ENCODE measurements around the gene ONECUT2.
A peak's percentile ranks its signal among the peaks of the same experiment; 100 is the strongest.

The ONECUT2 gene

GRCh38 chr18:57431467-57432080, 3.6 kb upstream of the ONECUT2 start:
- DNase-seq (ENCODE audit: low read depth in 2 of 2) = no peak

GRCh38 chr18:57432140-57432539, 3.0 kb upstream of the ONECUT2 start:
- DNase-seq (ENCODE audit: low read depth in 2 of 2) = no peak

- no peak for DNase-seq (ENCODE audit: low read depth in 2 of 2)
Observed at GRCh38 chr18:57432751-57433400, 2.3 kb upstream of the ONECUT2 start.

- DNase-seq (ENCODE audit: low read depth in 2 of 2) = no peak
Observed at GRCh38 chr18:57433482-57433881, 1.7 kb upstream of the ONECUT2 start.

GRCh38 chr18:57433934-57434535, 1.1 kb upstream of the ONECUT2 start:
- DNase-seq (ENCODE audit: low read depth in 2 of 2) = no peak

GRCh38 chr18:57435846-57436190, 644 bp downstream of the ONECUT2 start:
- DNase-seq (ENCODE audit: low read depth in 2 of 2) = no peak

GRCh38 chr18:57436191-57436964, 1.2 kb downstream of the ONECUT2 start:
- DNase-seq (ENCODE audit: low read depth in 2 of 2) = no peak

- no peak for DNase-seq (ENCODE audit: low read depth in 2 of 2)
Observed at GRCh38 chr18:57436965-57437333, 1.8 kb downstream of the ONECUT2 start.

- no peak for DNase-seq (ENCODE audit: low read depth in 2 of 2)
Observed at GRCh38 chr18:57437402-57437765, 2.2 kb downstream of the ONECUT2 start.

GRCh38 chr18:57437766-57438671, 2.8 kb downstream of the ONECUT2 start:
- DNase-seq (ENCODE audit: low read depth in 2 of 2) = peak in 1 of 2 experiments; percentile 5

- DNase-seq (ENCODE audit: low read depth in 2 of 2) = no peak
Observed at GRCh38 chr18:57438743-57439608, 3.8 kb downstream of the ONECUT2 start.

GRCh38 chr18:57439609-57439968, 4.4 kb downstream of the ONECUT2 start:
- no peak for DNase-seq (ENCODE audit: low read depth in 2 of 2)

GRCh38 chr18:57439985-57440330, 4.8 kb downstream of the ONECUT2 start:
- no peak for DNase-seq (ENCODE audit: low read depth in 2 of 2)

- no peak for DNase-seq (ENCODE audit: low read depth in 2 of 2)
Observed at GRCh38 chr18:57440331-57441070, 5.3 kb downstream of the ONECUT2 start.

- no peak for DNase-seq (ENCODE audit: low read depth in 2 of 2)
Observed at GRCh38 chr18:57441071-57441794, 6.1 kb downstream of the ONECUT2 start.

- no peak for DNase-seq (ENCODE audit: low read depth in 2 of 2)
Observed at GRCh38 chr18:57443247-57443646, 8.1 kb downstream of the ONECUT2 start.

GRCh38 chr18:57443702-57444101, 8.5 kb downstream of the ONECUT2 start:
- no peak for DNase-seq (ENCODE audit: low read depth in 2 of 2)

- no peak for DNase-seq (ENCODE audit: low read depth in 2 of 2)
Observed at GRCh38 chr18:57444301-57444759, 9.2 kb downstream of the ONECUT2 start.

Data from fibroblast of skin of left biceps (primary cell).